Osteoblast (primary cell): ENCODE results near the gene HNRNPH2. TPM values are rescaled to one million over a fixed set of nuclear protein-coding genes. Genes with fewer than 3 reads are reported as not detected.

Experiments used
- DNase-seq: peaks from one replicate; pipeline ENCODE4 v3.0.0; 2011; ENCODE audit warnings: low spot score, mixed read lengths; ENCODE audit not compliant: insufficient read length; ENCODE audit errors: missing footprints
- H2AFZ ChIP-seq: 2 replicates; pipeline ENCODE4 v1.6.0; 2011; ENCODE audit warnings: mild to moderate bottlenecking, low read length
- H3K27ac ChIP-seq: 2 replicates; pipeline ENCODE4 v1.5.1; 2011; ENCODE audit warnings: mild to moderate bottlenecking, low read depth, low read length, moderate library complexity
- H3K27me3 ChIP-seq: 2 replicates; pipeline ENCODE4 v1.6.0; 2012; ENCODE audit warnings: mild to moderate bottlenecking, control low read depth, inconsistent platforms, low read length, moderate library complexity; ENCODE audit not compliant: insufficient read depth
- H3K36me3 ChIP-seq: 2 replicates; pipeline ENCODE4 v1.5.1; 2011; ENCODE audit warnings: mild to moderate bottlenecking, low read length, control low read depth, moderate library complexity; ENCODE audit not compliant: insufficient read depth
- H3K4me1 ChIP-seq: 2 replicates; pipeline ENCODE4 v1.5.1; 2011; ENCODE audit warnings: mild to moderate bottlenecking, low read length, control low read depth, moderate library complexity; ENCODE audit not compliant: insufficient read depth
- H3K4me2 ChIP-seq: 2 replicates; pipeline ENCODE4 v1.6.0; 2011; ENCODE audit warnings: mild to moderate bottlenecking, low read length; ENCODE audit not compliant: insufficient read depth
- H3K4me3 ChIP-seq: fragments of 200-600 bp; sonication (generic); 3 replicates; pipeline ENCODE4 v1.5.1; 2012; ENCODE audit warnings: mild to moderate bottlenecking, low read length, inconsistent platforms; ENCODE audit not compliant: insufficient read depth
- H3K79me2 ChIP-seq: 2 replicates; pipeline ENCODE4 v1.6.0; 2012; ENCODE audit warnings: mild to moderate bottlenecking, low read length, control low read depth, inconsistent platforms; ENCODE audit not compliant: insufficient read depth
- H3K9me3 ChIP-seq: 2 replicates; pipeline ENCODE4 v1.5.1; 2011; ENCODE audit warnings: low read depth, low read length, control low read depth
- H4K20me1 ChIP-seq: 2 replicates; pipeline ENCODE4 v1.6.0; 2012; ENCODE audit warnings: mild to moderate bottlenecking, low read length, control low read depth; ENCODE audit not compliant: insufficient read depth
- total RNA-seq: library from RNA; depleted of rRNA; stranded (reverse); fragments of >200 nt; gene quantifications from 2 replicates; pipeline ENCODE4 v1.2.3, GENCODE V29; 2012
- TF ChIP-seq, protein P1 (sequence below): IDR thresholded peaks from 2 replicates; pipeline ENCODE4 v1.5.1; 2011; ENCODE audit warnings: mild to moderate bottlenecking, low read depth, low read length, moderate library complexity; ENCODE audit errors: extremely low read depth

HNRNPH2 gene
- total RNA-seq, 1 donor = 70.2 TPM

GRCh38 chrX:101362757-101363156 is 45.3 kb upstream of the HNRNPH2 start:
- Histone ChIP-seq H3K4me2 (no peak overlapping the region), H3K27me3 (peaks cover 9% of the 10 kb centered on the region), H4K20me1 (no peaks in the 10 kb centered on the region), H3K4me3 (no peak overlapping the region), H3K36me3 (no peaks in the 10 kb centered on the region), H3K4me1 (no peaks in the 10 kb centered on the region), H3K9me3 (no peaks in the 10 kb centered on the region), H3K79me2 (no peaks in the 10 kb centered on the region), H3K27ac (no peak overlapping the region), H2AFZ (no peak overlapping the region)
- no peak for DNase-seq
- TF ChIP-seq, protein P1, sequence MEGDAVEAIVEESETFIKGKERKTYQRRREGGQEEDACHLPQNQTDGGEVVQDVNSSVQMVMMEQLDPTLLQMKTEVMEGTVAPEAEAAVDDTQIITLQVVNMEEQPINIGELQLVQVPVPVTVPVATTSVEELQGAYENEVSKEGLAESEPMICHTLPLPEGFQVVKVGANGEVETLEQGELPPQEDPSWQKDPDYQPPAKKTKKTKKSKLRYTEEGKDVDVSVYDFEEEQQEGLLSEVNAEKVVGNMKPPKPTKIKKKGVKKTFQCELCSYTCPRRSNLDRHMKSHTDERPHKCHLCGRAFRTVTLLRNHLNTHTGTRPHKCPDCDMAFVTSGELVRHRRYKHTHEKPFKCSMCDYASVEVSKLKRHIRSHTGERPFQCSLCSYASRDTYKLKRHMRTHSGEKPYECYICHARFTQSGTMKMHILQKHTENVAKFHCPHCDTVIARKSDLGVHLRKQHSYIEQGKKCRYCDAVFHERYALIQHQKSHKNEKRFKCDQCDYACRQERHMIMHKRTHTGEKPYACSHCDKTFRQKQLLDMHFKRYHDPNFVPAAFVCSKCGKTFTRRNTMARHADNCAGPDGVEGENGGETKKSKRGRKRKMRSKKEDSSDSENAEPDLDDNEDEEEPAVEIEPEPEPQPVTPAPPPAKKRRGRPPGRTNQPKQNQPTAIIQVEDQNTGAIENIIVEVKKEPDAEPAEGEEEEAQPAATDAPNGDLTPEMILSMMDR = no peak

GRCh38 chrX:101365301-101365795 is 42.7 kb upstream of the HNRNPH2 start:
- Histone ChIP-seq H3K4me2 (no peak overlapping the region), H4K20me1 (no peaks in the 10 kb centered on the region), H3K4me3 (no peak overlapping the region), H3K27ac (no peak overlapping the region), H3K4me1 (no peaks in the 10 kb centered on the region), H3K27me3 (peaks cover 9% of the 10 kb centered on the region), H3K36me3 (no peaks in the 10 kb centered on the region), H3K79me2 (no peaks in the 10 kb centered on the region), H2AFZ (no peak overlapping the region), H3K9me3 (no peaks in the 10 kb centered on the region)
- DNase-seq = no peak
- TF ChIP-seq, protein P1 = no peak

- H3K36me3 ChIP-seq = no peaks in the 10 kb centered on the region
Measured at GRCh38 chrX:101368800-101369199, 39.2 kb upstream of the HNRNPH2 start.

GRCh38 chrX:101369687-101370086 is 38.3 kb upstream of the HNRNPH2 start:
- TF ChIP-seq, protein P1 = no peak
- DNase-seq = no peak

More at GRCh38 chrX:101368800-101369199, 39.2 kb upstream of the HNRNPH2 start:
- Histone ChIP-seq H4K20me1 (no peaks in the 10 kb centered on the region), H2AFZ (no peak overlapping the region), H3K4me3 (no peak overlapping the region), H3K27ac (no peak overlapping the region), H3K79me2 (no peaks in the 10 kb centered on the region), H3K4me2 (no peak overlapping the region), H3K4me1 (no peaks in the 10 kb centered on the region), H3K9me3 (no peaks in the 10 kb centered on the region), H3K27me3 (no peaks in the 10 kb centered on the region)
- TF ChIP-seq, protein P1 = no peak
- DNase-seq = no peak

More at GRCh38 chrX:101369687-101370086, 38.3 kb upstream of the HNRNPH2 start:
- Histone ChIP-seq H3K79me2 (no peaks in the 10 kb centered on the region), H3K36me3 (no peaks in the 10 kb centered on the region), H3K9me3 (no peaks in the 10 kb centered on the region), H3K27ac (no peak overlapping the region), H2AFZ (no peak overlapping the region), H3K4me2 (no peak overlapping the region), H4K20me1 (no peaks in the 10 kb centered on the region), H3K27me3 (no peaks in the 10 kb centered on the region), H3K4me1 (no peaks in the 10 kb centered on the region), H3K4me3 (no peak overlapping the region)
